Activated naive CD4-positive, alpha-beta T cell (primary cell): ENCODE data around the gene SLC43A1.
"Not testable (repeated sequence)": the region's sequence is repeated elsewhere in the genome, so short reads cannot be mapped to it uniquely, and the experiment has no call there.

Experiments used
- DNase-seq, 4 experiments: peaks; one replicate each; lab custom pipeline; 2025; lab: John Stamatoyannopoulos, UW

SLC43A1 gene

DNA sequence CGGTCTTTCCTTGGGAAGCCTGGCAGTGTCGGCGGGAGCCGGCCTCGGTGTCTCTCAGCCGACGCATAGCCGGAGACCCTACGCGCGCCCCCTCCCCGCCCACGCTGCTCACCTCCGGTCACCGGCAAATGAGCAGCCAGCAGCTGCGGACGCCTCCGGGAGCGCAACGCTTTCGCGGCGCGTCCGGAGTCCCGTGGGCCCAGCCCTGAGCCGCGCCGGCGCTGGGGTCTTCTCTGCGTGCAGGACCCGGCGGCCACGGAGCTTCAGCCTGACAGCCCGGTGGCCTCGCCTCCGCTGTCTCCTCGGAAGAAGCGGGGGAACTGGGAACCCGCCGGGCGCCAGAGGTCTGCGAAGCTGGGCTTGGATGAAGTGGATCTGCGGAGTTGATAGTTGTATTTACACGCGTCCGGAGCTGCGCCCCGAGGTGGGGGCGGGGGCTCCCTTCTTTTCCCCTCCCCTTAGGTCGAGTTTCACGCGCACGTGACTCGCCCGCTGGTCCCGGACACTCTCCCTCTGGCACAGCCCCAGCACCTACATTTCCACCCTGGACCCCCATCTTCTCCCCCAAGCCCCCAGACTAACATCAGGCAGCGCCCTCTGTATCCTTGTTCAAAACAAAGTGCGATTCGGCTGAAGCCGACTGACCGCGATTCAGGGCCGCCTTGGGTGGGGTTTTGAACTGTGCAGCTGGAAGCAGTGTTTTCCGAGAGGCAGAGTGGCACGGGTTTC, at the start of gene SLC43A1:
Gene SLC43A1, minus strand, starts transcription at position 371 of the 729 bp plus-strand sequence. CDS start 1,591 bp downstream, outside the sequence.
- DNase-seq = no peak

DNA sequence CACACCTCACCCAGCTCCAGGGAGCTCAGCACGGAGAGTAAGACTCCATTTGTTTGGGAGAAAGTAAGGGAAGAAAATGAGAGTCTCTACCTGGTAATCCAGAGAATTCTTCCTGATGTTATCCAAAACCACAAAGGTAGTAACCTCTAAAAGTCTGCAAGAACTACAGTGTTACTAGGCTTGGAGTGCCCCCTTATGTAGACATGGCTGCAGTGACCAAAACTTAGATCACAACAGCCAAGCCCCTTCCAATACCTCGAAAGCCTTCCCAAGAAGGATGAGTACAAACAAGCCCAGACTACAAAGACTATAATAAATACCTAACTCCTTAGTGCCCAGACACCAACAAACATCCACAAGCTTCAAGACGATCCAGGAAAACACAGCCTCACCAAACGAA, 47.1 kb upstream of the SLC43A1 start:
- no peak for DNase-seq

DNA sequence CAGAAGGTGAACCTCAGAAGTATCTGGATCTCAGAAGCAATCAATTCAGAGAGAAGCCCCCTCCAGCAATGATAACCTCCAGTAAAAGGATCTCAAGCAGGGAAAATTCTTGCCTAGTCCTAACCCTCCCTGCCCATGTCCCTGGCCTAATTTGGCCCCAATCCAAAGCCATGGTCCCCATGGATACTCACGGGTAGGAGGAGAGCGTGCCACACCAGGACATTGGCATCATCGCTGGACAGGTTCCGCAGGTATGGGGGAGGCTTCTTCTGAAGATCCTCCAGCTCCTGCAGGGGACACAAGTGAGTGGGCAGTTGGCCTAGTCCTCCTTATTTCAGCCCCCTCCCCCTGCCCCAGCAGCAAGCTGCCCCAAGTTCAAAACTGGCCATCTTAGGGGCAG, 44.6 kb upstream of the SLC43A1 start:
- no peak for DNase-seq

DNA sequence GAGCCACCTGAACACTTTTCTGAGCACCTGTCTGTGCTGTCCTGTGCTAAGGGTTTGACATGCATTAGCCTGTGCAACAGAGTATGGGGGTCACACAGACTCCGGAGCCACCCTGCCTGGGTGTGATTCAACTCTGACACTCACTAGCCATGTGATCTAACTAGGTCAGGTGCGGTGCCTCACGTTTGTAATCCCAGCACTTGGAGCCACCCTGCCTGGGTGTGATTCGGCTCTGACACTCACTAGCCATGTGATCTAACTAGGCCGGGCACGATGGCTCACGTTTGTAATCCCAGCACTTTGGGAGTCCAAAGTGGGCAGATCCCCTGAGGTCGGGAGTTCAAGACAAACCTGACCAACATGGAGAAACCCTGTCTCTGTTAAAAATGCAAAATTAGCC, 40.5 kb upstream of the SLC43A1 start:
- DNase-seq = no peak

DNA sequence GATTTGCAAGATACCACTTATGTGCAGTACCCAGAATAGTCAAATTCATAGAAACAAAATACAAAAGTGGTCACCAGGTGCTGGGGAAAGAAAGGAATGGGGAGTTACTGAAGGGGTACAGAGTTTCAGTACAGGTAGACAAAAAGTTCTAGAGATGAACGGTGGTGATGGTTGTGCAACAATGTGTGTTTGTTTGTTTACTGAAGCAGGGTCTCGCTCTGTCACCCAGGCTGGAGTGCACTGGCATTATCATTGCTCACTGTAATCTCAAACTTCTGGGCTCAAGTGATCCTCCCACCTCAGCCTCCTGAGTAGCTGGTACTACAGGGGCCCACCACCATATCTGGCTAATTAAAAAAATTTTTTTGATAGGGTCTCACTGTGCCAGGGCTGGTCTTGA, 39.9 kb upstream of the SLC43A1 start:
- DNase-seq = no peak

DNA sequence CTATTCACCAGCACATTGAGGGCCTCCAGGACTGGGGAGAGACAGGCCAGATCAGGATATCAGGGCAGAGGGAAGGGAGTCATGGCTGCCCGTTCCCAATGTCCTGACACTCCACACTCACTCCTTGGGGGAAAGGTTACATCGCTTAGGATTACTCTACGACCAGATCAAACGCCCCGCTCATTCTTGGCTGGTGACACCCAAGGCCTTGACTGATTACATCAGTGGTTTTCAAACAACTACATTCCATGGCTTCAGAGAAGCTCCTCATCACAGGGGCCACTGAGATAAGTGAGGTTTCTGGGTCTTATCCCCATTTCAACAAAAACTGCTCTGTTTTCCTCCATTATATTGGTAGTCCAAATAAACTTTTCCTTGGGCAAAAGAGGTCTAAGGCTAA, 37.0 kb upstream of the SLC43A1 start:
- no peak for DNase-seq

DNA sequence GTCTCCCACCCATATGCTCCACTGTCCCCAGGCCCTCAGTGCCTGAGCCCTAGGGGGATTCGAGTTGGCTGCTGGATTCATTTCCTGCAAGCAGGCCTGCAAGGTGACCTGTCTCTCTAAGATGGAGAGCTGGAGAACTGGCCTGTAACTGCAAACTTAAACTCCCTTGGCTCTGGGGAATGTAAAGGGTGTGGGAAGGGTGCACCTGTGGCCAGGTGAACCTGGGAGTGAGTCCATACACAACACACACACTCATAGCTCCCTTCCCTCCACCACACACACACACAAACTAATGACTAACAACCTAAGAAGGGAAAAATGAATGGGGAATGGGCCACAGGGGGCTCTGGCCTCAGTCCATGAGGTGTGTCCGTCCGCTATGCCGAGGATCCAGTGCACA, 36.4 kb upstream of the SLC43A1 start:
- no peak for DNase-seq

DNA sequence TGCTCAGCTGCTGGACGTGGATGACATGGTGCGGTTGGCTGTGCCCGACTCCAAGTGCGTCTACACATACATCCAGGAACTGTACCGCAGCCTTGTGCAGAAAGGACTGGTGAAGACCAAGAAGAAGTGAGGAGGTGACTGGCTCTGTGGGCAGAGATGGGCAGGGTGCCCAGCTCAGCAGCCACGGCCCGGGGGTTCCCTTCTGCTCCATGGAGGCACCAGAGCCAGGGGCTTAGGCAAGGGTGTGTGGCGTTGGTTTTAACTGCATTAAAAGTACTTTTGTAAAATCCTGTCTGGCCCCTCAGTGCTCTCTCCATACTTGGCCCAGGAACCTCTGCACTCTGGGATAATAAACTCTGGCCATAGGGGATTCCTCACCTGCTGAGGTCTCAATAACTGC, 34.5 kb upstream of the SLC43A1 start:
- DNase-seq = no peak

DNA sequence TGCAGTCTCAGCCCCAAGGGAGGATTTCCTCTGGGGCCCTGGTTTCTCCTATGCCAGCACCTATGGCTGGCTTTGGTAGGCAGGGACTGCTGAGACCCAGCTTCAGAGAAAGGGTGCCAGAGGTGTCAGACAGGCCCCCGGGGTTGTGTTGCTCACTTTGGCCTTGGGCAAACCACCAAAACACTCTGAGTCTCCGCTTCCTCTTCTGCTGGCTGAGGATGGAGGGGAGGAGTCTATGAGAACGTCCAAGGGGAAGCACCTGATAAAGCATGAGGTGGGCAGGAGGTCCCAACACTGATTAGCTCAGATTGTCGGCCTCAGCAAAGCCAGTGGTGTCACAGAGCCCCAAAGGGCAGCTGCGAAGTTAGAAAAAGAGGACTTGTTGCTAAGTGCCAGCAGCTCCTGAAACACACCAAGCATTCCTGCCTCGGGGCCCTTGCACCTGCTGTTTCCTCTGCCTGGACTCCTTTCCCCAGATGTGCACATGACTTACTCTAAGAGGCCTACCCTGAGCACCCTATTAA, 32.4 kb upstream of the SLC43A1 start:
- DNase-seq = no peak

DNA sequence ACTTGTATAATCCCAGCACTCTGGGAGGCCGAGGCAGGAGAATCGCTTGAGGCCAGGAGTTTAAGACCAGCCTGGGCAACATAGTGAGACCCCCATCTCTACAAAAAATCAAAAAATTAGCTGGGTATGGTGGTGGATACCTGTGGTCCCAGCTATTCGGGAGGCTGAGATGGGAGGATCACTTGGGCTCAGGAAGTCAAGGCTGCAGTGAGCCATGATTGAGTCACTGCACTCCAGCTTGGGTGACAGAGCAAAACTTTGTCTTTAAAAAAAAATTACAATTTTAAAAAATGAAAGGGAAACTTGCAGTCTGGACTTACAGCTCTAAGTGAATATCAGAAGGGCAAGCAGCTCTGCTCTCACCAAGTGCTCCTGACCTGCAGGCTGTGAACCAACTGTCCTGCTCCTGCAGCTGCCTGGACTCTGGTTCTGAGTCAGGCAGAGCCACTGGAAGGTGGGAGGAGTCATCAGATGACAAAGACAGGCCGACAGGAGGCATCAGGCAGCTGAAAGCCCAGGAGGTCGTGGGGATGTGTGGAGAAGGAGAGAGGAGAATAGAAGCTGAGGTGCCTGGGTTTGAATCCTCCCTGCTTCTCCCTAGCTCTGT, 31.5 kb upstream of the SLC43A1 start:
- DNase-seq = no peak

DNA sequence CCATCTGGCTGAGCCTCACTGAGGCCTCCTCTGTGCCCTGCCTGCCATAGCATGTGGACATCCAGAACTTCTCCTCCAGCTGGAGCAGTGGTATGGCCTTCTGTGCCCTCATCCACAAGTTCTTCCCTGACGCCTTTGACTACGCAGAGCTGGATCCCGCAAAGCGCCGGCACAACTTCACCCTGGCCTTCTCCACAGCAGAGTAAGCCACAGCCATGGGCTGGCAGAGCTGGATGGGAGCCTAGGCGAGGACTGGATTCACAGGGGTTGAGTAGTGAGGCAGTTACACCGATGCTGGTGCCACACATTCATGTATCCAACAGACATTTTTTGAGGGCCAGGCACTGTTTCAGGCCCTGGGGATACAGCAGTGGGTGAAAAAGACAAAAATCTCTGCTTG, 30.9 kb upstream of the SLC43A1 start:
- no peak for DNase-seq

DNA sequence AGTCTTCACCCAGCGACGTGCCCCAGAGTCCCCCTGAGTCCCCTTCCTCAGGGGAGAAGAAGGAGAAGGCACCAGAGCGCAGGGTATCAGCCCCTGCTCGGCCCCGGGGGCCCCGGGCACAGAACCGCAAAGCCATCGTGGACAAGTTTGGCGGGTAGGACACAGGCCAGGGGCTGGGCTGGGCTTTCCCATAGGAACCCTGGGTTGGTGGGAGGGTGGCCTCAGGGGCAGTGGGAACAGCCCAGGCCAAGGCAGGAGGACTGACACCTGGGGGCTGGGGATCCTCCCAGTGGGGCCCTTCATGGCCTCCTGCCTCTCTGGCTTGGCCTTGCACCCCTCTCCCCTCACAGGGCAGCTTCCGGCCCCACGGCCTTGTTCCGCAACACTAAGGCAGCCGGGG, 30.4 kb upstream of the SLC43A1 start:
- no peak for DNase-seq

DNA sequence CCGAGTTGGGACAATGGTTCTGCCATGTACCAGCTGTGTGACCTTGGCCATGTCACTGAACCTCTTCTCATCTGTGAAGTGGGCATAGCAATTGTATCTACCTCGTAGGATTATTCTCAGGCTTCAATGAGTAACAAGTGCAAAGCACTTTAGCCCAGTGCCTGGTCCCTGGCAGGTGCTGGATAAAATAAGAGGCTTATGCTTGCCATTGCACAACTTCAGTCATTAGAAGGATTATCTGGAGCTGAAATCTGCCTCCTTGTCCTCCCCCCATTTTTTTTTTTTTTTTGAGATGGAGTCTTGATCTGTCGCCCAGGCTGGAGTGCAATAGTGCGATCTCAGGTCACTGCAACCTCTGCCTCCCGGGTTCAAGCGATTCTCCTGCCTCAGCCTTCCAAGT, 29.1 kb upstream of the SLC43A1 start:
- no peak for DNase-seq

DNA sequence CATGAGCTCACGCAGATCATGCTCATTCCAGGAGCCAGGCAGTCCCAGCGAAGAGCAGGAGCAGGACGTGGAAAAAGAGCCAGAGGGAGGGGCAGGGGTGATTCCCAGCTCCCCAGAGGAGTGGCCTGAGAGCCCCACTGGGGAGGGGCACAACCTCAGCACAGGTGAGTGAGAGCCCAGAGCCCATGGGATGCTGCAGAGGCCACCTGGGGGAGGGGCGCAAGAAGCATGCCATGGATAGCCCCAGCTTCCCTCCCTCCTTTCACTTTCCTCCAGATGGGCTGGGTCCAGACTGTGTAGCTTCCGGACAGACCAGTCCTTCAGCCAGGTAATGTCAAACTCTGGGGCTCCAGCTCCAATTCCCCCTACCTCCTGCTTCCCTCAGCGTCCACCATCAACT, 28.1 kb upstream of the SLC43A1 start:
- no peak for DNase-seq

DNA sequence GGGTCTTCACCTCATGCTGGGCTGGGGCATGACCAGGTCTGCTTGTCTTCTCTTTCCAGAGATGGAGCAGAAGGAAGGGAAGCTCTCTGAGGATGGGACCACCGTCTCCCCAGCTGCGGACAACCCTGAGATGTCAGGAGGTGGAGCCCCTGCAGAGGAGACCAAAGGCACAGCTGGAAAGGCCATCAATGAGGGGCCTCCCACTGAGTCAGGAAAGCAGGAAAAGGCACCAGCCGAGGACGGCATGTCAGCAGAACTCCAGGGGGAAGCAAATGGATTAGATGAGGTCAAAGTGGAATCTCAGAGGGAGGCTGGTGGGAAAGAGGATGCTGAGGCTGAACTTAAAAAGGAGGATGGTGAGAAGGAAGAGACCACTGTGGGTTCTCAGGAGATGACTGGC, 27.1 kb upstream of the SLC43A1 start:
- DNase-seq = no peak

DNA sequence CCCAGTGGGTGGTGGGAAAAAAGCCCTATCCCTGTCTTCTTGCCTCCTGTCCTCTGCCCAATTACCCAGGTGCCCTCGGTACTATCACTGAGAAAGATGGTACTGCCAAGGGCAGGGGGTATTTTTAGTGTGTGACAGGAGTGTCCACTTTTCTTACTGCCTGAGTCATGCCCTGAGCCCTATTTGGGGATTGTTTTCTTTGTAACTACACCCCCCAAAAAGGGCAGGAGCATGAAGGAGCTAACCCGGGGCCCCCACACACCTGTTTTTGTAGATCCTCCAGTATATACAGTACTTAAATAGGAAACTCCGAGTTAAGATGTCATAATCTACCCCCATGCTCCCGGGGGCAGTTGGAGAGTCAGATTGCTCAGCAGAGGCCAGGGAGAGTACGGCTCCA, 25.7 kb upstream of the SLC43A1 start:
- DNase-seq = no peak

DNA sequence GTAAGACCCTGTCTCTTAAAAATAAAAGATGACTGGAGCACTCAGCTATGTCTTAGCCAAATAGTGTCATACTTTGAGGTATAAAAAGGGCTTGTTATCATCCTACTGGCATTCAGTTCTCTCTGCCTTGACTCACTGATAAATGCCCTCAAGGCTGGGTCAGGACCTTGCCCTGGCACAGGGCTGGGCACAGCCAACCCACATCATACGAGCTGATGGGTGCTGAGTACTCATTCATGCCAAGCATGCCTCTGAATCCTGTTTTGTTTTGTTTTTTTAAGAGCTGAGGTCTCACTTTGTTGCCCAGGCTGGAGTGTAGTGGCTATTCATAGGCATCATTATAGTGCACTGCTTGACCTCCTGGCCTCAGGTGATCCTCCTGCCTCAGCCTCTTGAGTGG, 23.8 kb upstream of the SLC43A1 start:
- DNase-seq = no peak

DNA sequence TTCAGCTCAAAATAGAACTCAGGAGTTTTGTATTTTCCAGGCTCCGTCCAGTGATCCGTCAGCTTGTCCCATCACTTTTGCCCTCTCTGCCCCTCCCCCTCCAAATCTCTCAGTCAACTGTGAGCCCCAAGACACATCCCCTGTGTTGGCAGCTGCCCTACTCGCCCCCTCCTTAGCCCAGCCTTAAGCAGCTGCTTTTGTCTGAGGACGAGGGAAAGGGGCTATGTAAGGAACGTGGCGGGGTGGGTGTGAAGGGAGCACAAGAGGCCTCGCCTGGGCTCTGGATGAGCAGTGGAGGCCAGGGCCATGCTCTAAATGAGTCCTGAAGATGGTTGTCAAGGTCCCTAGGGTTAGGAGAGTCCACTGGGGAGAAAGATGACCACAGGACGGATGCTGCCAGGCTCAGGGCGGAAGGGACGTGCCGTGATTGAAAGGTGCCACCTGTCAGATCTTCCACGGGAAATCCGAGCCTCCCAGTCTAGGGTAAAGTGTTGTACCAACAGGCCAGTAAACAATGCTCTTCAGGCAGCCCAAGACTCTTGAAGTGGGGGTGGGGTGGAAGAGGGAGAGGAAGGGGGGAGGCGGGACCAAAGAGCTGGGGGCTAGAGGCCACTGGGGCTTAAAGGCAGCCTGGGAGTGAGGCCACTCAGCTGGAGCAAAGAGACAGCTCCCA, 21.6 kb upstream of the SLC43A1 start, which contains the start of gene SMTNL1:
Gene SMTNL1, plus strand, starts transcription at position 649 of the 673 bp plus-strand sequence. CDS start 5,048 bp downstream, outside the sequence.
- DNase-seq = no peak

DNA sequence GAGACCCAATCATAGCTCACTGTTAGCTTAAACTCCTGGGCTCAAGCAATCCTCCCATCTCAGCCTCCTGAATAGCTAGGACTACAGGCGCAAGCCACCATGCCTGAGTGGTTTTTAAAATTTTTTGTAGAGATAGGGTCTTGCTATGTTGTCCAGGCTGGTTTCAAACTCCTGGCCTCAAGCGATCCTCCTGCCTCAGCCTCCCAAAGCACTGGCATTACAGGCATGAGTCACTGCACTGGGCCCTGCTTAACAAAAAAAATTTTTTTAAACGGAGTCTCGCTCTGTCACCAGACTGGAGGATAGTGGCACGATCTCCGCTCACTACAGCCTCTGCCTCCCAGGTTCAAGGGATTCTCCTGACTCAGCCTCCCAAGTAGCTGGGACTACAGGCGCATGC, 18.9 kb upstream of the SLC43A1 start:
- DNase-seq = not testable (repeated sequence)

DNA sequence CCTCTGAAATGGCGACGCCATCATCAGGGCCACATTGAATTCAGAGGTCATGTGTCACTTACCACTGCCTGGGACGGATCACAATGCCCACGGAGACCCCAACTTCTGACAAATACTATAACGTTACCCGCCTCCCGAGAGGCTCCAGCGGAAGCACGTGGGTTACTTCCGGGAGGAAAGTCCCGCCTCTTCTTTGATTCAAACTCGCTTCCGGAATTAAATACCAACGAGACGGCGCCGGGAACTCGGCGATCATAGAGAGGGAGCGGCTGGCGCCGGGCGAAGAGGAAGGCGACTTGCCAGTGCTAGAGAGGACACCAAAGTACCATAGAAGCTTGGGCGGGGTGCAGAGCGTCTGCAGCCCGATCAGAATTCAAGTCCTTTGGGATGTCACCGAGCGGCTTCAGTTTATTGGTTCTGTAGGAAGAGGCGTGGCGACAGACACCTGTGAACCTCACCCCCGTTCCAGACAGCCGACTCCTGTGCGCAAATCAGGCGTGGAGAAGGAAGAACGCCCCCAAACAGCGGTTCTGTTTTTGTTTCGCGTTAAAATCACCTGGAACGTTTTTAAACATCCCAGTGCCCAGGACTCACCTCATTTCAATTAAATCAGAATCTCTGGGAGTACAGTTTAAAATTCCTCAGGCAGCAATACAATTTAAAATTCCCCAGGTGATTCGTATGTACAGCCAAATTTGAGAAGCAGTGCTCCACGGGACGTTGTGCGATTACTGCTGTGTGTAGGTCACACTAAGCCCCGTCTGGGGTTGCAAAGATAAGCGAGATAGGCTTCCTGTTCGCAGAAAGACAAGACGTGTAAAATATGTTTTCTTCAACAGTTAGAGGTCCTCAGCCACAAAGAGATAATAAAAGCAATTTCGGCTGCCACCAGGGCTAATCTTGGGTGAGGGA, 15.3 kb upstream of the SLC43A1 start, which contains the start of gene TIMM10:
Gene TIMM10, minus strand, starts transcription at position 159 of the 912 bp plus-strand sequence. CDS start 565 bp downstream, outside the sequence.
- DNase-seq = peak; percentile 69 to 86 (median 79)

DNA sequence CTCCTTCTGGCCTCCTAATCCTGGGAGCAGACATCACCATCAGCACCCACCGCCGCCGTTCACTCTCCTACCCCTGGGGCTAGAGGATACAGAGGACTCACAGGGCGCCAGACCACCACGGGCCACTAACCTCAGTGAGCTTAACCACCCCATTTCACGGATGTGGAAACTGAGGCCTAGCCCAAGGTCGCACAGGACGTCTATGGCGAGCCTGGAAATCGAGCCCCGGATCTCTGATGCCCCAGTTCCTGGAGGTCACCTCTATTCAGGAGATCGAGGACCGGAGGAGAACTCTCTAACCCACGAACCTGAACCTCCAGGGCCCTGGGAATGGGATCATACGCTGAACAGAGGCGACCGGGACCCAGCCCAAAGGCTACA, 14.7 kb upstream of the SLC43A1 start:
- no peak for DNase-seq

DNA sequence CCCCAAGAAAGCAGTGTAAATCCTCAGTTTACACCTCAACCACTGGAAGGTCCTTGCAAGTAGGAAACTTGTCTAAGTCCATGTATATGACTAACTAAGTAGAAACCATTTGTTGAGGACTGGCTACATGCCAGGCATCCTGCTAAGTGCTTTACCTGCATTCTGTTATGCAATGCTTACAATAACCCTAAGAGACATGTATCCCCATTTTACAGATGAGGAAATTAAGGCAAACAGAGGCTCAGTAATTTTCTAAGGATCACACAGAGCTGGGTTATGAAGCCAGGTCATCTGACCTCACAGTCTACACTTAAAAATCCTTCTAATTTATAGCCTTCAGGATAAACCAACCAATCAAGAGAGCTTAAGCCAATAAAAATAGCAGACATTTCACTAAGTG, 13.5 kb upstream of the SLC43A1 start:
- no peak for DNase-seq
